ENCODE measurements around the gene LUC7L2. TPM values are rescaled to one million over a fixed set of nuclear protein-coding genes. Genes with fewer than 3 reads are reported as not detected.

LUC7L2 gene
- 23.5 and 29.2 TPM in 2 replicates for total RNA-seq

GRCh38 chr7:139359366-139360209, at the start of gene LUC7L2:
Gene LUC7L2 (plus strand): TSS chr7:139359894. CDS start chr7:139360262, 368 bp downstream.

GRCh38 chr7:139341058-139341775, 18.5 kb upstream of the LUC7L2 start, which contains the start of gene FMC1:
Gene FMC1 (plus strand): TSS chr7:139341337. CDS start chr7:139341385, 48 bp downstream.

Other genes with a start within 250 kb of the LUC7L2 start
- 2.3 and 3.6 TPM in 2 replicates for gene UBN2, start 128.7 kb upstream of the LUC7L2 start, total RNA-seq
- gene FMC1, start 18.6 kb upstream of the LUC7L2 start, total RNA-seq = 3.2 and 6.3 TPM in 2 replicates
- not detected in 2 replicates for gene KLRG2, start 123.8 kb downstream of the LUC7L2 start, total RNA-seq
- gene CLEC2L, start 163.8 kb downstream of the LUC7L2 start, total RNA-seq = not detected in 2 replicates

Data from cardiac atrium fibroblast (primary cell).